NCI-H226 (cell line): Measurements from ENCODE around the gene GRK1.
"Not testable (repeated sequence)": the region's sequence is repeated elsewhere in the genome, so short reads cannot be mapped to it uniquely, and the experiment has no call there.

Source experiments
- DNase-seq: peaks from one replicate; pipeline ENCODE4 v3.0.0-alpha.2; 2015

The GRK1 gene

DNA sequence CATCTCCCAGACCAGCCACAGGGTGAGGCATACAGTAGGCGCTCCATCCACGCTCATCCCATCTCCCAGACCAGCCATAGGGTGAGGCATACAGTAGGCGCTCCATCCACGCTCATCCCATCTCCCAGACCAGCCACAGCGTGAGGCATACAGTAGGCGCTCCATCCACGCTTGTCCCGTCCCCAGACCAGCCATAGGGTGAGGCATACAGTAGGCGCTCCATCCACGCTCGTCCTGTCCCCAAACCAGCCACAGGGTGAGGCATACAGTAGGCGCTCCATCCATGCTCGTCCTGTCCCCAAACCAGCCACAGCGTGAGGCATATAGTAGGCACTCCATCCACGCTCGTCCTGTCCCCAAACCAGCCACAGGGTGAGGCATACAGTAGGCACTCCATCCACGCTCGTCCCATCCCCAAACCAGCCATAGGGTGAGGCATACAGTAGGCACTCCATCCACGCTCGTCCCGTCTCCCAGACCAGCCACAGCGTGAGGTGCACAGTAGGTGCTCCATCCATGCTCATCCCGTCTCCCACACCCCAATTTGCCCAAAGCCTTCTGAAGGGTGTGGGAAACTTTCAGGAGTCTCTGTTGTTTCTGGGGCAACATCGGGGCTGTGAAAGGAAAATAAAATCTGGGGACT, 78.6 kb downstream of the GRK1 start:
- not testable (repeated sequence) for DNase-seq

DNA sequence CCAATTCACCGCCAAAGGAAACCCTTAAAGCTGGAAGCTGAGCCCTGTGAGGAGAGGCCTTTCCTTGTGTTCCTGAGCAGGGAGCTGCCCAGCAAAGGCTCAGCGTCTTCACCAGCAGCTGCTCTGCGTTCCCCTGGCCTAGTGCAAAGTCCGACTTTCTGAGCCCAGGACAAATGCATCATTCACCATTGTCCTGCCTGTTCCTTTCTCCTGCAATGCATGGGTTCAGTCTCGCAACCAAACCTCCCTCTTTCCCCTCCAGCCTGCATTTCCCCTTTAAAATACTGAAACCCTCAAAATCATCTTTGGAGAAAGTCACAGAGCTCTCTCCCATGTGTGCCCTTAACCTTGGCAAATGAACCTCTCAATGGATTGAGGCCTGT, 79.1 kb downstream of the GRK1 start:
- no peak for DNase-seq

GRCh38 chr13:113746671-113747070, 79.7 kb downstream of the GRK1 start:
- DNase-seq: no peak

DNA sequence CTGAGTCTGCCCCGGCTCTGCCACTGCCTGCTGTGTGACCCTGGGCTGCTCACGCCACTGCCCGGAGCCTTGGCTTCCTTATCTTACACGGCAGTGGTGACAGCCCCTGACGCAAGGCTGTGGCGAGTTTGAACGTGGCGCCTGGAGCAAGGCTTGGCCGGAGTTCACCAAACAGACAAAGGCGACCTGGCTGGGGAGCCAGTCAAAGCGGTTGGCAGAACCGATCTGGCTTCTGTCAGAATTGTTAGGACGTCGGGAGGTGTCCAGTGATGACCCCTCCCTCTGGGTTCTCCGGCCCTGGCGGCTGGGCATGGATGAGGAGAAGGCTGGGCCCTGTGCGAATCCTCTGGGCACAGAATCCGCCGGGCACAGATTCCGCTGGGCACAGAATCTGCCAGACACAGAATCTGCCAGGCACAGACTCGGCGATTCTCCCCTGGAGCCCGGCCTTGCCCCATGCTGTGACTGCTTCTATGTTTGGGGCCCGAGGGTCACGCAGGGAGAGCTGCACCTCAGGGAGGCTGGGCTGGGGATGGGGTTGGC, 80.3 kb downstream of the GRK1 start:
- DNase-seq: no peak

DNA sequence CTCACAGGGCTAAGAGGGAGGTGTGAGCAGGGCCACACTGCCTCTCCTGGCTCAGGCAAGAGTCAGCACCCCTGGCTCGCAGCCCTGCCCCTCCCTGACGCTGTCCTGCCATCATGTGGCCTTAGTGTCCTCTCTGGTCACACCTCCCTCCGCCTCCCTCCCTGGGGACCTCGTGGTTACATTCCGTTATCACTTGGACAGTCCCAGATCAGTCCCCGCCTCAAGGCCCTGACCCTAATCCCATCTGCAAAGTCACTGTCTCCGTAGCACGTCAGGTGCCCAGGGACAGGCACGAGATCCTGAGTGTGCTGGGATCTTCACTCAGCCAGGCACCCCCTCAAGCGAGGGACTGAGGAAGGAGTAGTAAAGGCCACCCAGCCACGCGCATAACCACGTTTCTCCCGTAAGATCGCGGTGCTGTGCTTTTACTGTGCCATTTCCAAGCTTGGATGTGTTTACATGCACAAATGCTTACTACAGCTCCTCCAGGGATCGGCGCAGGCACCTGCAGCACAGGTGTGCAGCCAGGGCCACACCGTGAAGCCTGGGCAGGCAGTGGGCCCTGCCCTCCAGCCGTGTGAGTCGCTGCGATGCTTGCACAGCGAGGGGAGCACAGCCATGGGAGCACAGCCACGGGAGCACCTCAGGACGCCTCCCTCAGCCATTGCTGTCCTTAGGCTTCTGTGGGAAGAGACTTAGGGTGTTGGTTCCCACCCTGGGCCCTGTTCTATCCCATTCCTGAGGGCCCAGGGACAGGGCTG, 81.3 kb downstream of the GRK1 start:
- DNase-seq: no peak

GRCh38 chr13:113748862-113749451, 81.9 kb downstream of the GRK1 start:
- DNase-seq: no peak

GRCh38 chr13:113749507-113749906, 82.5 kb downstream of the GRK1 start:
- DNase-seq: no peak

DNA sequence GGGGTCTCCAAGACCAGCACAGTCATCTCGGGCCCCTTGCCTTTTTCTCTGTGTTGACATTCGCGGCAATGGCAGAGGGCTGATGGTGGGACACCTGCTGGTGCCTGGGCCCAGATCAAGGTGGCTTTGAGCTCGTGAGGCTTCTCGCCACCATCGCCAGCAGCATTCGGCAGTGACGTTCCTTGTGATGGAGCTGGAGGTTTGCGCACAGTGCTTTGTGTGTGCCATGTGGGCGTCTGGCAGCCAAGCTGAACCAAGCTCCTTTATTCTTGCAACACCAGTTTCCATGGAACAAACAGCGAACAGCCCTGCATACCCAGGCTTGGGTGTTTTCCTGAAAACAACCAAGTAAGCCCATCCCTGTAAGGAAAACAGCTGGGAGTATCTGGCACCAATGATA, 82.9 kb downstream of the GRK1 start:
- DNase-seq: no peak

DNA sequence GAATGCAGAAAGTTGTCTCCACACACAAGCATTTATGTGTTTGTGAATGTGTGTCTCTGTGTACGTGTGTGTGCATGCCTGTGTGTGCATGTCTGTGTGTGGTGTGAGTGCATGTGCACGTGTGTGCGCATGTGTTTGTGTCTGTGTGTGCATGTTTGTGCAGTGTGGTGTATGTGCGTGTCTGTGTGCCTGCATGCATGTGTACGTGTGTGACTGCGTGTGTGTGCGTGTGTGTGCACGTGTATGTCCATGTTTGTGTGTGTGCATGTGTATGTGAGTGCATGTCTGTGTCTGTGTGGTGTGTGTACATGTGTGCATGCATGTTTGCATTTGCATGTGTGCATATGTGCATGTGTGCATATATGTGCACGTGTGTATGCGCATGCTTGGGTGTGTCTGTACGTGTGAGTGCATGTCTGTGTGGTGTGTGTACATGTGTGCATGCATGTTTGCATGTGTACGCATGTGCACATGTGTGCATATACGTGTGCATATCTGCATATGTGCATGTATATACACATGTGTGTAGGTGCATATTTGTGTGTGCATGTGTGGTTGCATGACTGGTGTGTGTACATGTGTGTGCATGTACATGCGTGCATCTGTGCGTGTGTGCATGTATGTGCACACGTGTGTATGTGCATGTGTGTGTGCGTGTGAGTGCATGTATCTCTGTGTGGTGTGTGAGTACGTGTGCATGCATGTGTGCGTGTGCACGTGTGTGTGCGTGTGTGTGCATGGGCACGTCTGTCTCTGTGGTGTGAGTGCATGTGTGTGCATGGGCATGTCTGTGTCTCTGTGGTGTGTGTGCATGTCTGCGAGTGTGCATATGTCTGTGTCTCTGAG, 83.8 kb downstream of the GRK1 start:
- no peak for DNase-seq

GRCh38 chr13:113751491-113751890, 84.5 kb downstream of the GRK1 start:
- no peak for DNase-seq

- DNase-seq: not testable (repeated sequence)
Observed at GRCh38 chr13:113752211-113752986, 85.4 kb downstream of the GRK1 start.

- no peak for DNase-seq
Observed at GRCh38 chr13:113753171-113753570, 86.2 kb downstream of the GRK1 start.

DNA sequence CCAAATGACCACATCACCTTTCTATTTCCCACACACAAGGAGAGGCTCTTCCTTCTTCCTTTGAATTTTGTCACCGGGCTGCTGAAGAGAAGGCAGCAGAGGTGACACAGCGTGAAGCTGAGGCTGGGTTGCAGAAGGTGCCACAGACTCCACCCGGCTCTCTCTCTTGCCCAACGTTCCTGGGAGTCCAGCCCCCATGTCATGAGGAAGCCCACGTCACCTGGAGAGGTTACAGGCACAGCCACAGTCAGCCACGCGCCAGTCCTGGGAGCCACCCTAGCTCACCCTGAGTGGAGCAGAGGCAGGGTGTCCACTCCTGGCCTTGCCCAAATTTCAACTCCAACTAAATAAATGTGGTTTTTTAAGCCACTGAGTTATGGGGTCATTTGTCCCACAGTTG, 87.2 kb downstream of the GRK1 start:
- no peak for DNase-seq

GRCh38 chr13:113754691-113755090, 87.7 kb downstream of the GRK1 start:
- DNase-seq: no peak

DNA sequence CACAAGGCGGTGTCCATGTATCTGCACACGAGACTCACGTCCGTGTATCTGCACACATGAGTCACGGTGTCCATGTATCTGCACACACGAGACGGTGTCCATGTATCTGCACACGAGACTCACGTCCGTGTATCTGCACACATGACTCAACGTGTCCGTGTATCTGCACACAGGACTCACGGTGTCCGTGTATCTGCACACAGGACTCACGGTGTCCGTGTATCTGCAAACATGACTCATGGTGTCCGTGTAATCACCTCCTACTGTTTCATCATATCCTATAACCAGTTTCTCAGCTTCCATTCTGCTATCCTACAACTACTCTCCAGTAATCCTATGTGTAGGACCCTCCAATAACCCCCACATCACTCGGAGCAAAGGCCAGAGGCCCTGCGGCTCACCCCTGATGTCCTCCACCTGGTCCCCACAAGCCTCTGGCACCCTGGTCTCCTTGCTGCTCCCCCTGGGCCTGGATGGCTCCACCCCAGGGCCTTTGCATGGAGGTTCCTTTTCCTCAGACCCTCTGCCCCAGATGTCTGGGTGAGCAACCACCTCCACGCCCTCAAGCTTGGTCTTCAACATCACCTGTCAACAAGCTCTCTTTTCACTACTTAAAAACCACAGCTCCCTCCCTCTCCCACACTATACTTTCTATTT, 89.5 kb downstream of the GRK1 start:
- no peak for DNase-seq

GRCh38 chr13:113758651-113759524, 91.9 kb downstream of the GRK1 start, which contains the start of gene TMEM255B:
Gene TMEM255B, plus strand, starts transcription at chr13:113759226. Its CDS starts 44 bp downstream, at chr13:113759270.
- DNase-seq: peak; percentile 54

GRCh38 chr13:113759525-113760137, 92.6 kb downstream of the GRK1 start:
- DNase-seq: no peak

GRCh38 chr13:113761136-113761535, 94.1 kb downstream of the GRK1 start:
- no peak for DNase-seq

DNA sequence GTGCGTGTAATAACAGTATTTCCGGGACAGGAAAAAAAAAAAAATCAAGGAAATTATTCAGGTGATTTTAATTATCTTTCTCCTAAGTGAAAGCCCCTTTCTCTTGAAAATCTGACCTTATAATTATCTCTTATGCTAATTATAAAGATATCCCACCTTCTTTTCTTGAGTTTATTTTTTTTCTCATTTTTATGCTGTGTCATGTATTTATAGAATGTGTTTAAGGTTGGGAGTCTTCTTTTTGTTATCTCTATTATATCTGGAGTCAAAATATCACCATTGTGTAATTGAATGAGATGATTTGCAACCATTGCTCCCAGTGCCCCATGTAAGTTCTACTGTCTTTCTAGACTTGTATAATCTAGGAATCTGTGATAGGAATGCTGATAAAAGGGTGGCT, 95.1 kb downstream of the GRK1 start:
- no peak for DNase-seq

DNA sequence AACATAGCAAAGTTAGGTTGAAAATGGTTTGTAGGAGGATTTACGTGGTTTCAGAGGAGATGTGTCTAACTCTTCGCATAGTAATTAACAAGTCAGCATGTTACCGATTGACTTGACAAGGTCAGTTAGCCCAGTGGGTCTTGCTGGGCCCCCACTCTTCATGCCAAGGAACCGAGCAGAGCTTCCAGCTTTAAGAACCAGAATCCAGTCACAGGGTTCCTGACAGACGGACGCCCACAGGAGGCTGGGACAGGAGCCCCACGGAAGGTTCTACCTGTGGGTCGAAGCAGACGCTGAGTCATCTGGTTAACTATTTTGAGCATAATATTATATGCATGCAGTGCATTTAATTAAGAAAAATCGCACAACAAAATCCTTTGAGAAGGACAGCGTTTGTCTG, 95.5 kb downstream of the GRK1 start:
- no peak for DNase-seq
